HCT116 (cell line): ENCODE measurements around the gene EFNB2. TPM values are rescaled to one million over a fixed set of nuclear protein-coding genes. Genes with fewer than 3 reads are reported as not detected.

ENCODE experiments used
- ATAC-seq: fragments of 200-7000 bp; cut with Tn5 transposase; 2 replicates; pipeline ENCODE4 v1.9.1; 2020; ENCODE audit warnings: mild to moderate bottlenecking, moderate library complexity
- BruUV-seq: library from RNA; stranded (reverse); fragments of 400-500 nt; replicated peaks from 2 replicates; lab custom pipeline; 2021; lab: Mats Ljungman, UMichigan
- CTCF ChIA-PET: fragments of 300-600 bp; sonication (Branson Sonifier 250); formaldehyde crosslinking; loops from one replicate; lab custom pipeline; 2021; ENCODE audit warnings: antibody characterized with exemption; lab: Charles Lee
- POLR2A ChIA-PET: fragments of 300-600, 350-600 bp; sonication (Branson Sonifier 250); formaldehyde crosslinking; loops from one replicate; lab custom pipeline; 2021; ENCODE audit warnings: antibody characterized with exemption; lab: Charles Lee
- RAD21 ChIA-PET, 2 experiments: fragments of 300-600 bp; sonication (Branson Sonifier 250); formaldehyde crosslinking; loops; one replicate each; lab custom pipeline; 2023; ENCODE audit warnings: low total read pairs in 2 of 2; ENCODE audit not compliant: uncharacterized antibody in 2 of 2, unreplicated experiment in 2 of 2, low non-redundant PET in 1 of 2; lab: Charles Lee
- DNase-seq: peaks from one replicate; pipeline ENCODE4 v3.0.0-alpha.2; 2010; ENCODE audit warnings: low read depth, low spot score
- H2AFZ ChIP-seq: fragments of 200-600 bp; shearing (Covaris generic), sonication (generic); 2 replicates; pipeline ENCODE4 v1.6.1; 2017; ENCODE audit warnings: low read depth, mixed run types, mixed read lengths, antibody characterized with exemption, low read length; ENCODE audit not compliant: poor library complexity, severe bottlenecking
- H3K27ac ChIP-seq: 2 replicates; pipeline ENCODE4 v1.5.1; 2012; ENCODE audit warnings: low read depth, low read length
- H3K27me3 ChIP-seq: fragments of 200-600 bp; sonication (generic); 2 replicates; pipeline ENCODE4 v1.6.1; 2016; ENCODE audit warnings: mixed run types, low read length, mixed read lengths; ENCODE audit not compliant: insufficient read depth
- H3K36me3 ChIP-seq, 2 experiments: fragments of 200-500 bp in 1 of 2; fragments of 200-600 bp in 1 of 2; sonication (Bioruptor generic) in 1 of 2; sonication (generic) in 1 of 2; 2 replicates each; pipeline versions ENCODE4 v1.5.1 to v1.6.1; 2014 to 2016; ENCODE audit warnings: low read length in 2 of 2, inconsistent platforms in 1 of 2, mixed read lengths in 1 of 2, mixed run types in 1 of 2; ENCODE audit not compliant: insufficient read depth in 2 of 2, control insufficient read depth in 1 of 2
- H3K4me1 ChIP-seq, 2 experiments: fragments of 200-600 bp in 1 of 2; sonication (generic) in 1 of 2; 2 replicates each; pipeline versions ENCODE4 v1.5.1 to v1.6.1; 2012 to 2017; ENCODE audit warnings: low read length in 2 of 2, inconsistent platforms in 1 of 2, mild to moderate bottlenecking in 1 of 2, mixed read lengths in 1 of 2, mixed run types in 1 of 2, moderate library complexity in 1 of 2; ENCODE audit not compliant: insufficient read depth in 2 of 2, control insufficient read depth in 1 of 2
- H3K4me2 ChIP-seq: fragments of 200-600 bp; sonication (generic); 2 replicates; pipeline ENCODE4 v1.6.1; 2017; ENCODE audit warnings: mixed run types, low read length, mixed read lengths
- H3K4me3 ChIP-seq, 2 experiments: fragments of 200-600 bp in 1 of 2; sonication (generic) in 1 of 2; replicated peaks in 1 of 2; 2 replicates each; pipeline ENCODE4 v1.5.1; 2011 to 2016; ENCODE audit warnings: low read length in 2 of 2, control low read depth in 1 of 2, low read depth in 1 of 2, mild to moderate bottlenecking in 1 of 2, mixed read lengths in 1 of 2, mixed run types in 1 of 2
- H3K79me2 ChIP-seq: fragments of 200-600 bp; sonication (generic); 2 replicates; pipeline ENCODE4 v1.6.1; 2017; ENCODE audit warnings: mild to moderate bottlenecking, mixed run types, low read length, moderate library complexity, mixed read lengths; ENCODE audit not compliant: insufficient read depth
- H3K9ac ChIP-seq: fragments of 200-600 bp; sonication (generic); 2 replicates; pipeline ENCODE4 v1.6.1; 2016; ENCODE audit warnings: low read length, mixed read lengths
- H3K9me2 ChIP-seq: fragments of 200-600 bp; sonication (generic), shearing (Covaris generic); 2 replicates; pipeline ENCODE4 v1.6.1; 2017; ENCODE audit warnings: mixed run types, mild to moderate bottlenecking, moderate library complexity; ENCODE audit not compliant: insufficient read depth
- H3K9me3 ChIP-seq, 2 experiments: fragments of 200-500 bp in 1 of 2; fragments of 200-600 bp in 1 of 2; sonication (Bioruptor generic) in 1 of 2; sonication (generic) in 1 of 2; 2 replicates each; pipeline ENCODE4 v1.6.1; 2014 to 2017; ENCODE audit warnings: low read length in 2 of 2, mixed read lengths in 2 of 2, inconsistent platforms in 1 of 2, low read depth in 1 of 2, mild to moderate bottlenecking in 1 of 2, mixed run types in 1 of 2, moderate library complexity in 1 of 2; ENCODE audit not compliant: control insufficient read depth in 1 of 2, insufficient read depth in 1 of 2
- H4K20me1 ChIP-seq: fragments of 200-600 bp; sonication (generic), shearing (Covaris generic); 2 replicates; pipeline ENCODE4 v1.6.1; 2017; ENCODE audit warnings: mixed run types, mild to moderate bottlenecking, moderate library complexity; ENCODE audit not compliant: insufficient read depth
- CBX3 ChIP-seq: IDR thresholded peaks from 2 replicates; pipeline ENCODE4 v1.6.1; 2012; ENCODE audit warnings: low read depth
- CEBPB ChIP-seq: IDR thresholded peaks from 2 replicates; pipeline ENCODE4 v1.6.1; 2012; ENCODE audit warnings: low read depth
- EGR1 ChIP-seq: IDR thresholded peaks from 2 replicates; pipeline ENCODE4 v1.6.1; 2012; ENCODE audit warnings: low read depth
- EZH2phosphoT487 ChIP-seq: fragments of 200-600 bp; IDR thresholded peaks from 2 replicates; pipeline ENCODE4 v1.6.1; 2018; ENCODE audit warnings: antibody characterized with exemption, borderline replicate concordance
- FOSL1 ChIP-seq: IDR thresholded peaks from 2 replicates; pipeline ENCODE4 v1.6.1; 2012; ENCODE audit warnings: low read depth
- MAX ChIP-seq: IDR thresholded peaks from 2 replicates; pipeline ENCODE4 v1.6.1; 2012
- POLR2AphosphoS5 ChIP-seq: IDR thresholded peaks from 2 replicates; pipeline ENCODE4 v1.6.1; 2011; ENCODE audit warnings: mild to moderate bottlenecking, low read depth, low read length, moderate library complexity
- REST ChIP-seq: IDR thresholded peaks from 2 replicates; pipeline ENCODE4 v1.6.1; 2012; ENCODE audit warnings: low read depth
- SIN3A ChIP-seq: IDR thresholded peaks from 2 replicates; pipeline ENCODE4 v1.6.1; 2012; ENCODE audit warnings: low read depth
- SP1 ChIP-seq: IDR thresholded peaks from 2 replicates; pipeline ENCODE4 v1.6.1; 2012; ENCODE audit warnings: low read depth
- YY1 ChIP-seq: IDR thresholded peaks from 2 replicates; pipeline ENCODE4 v1.6.1; 2011; ENCODE audit warnings: low read length, low read depth, moderate library complexity, mild to moderate bottlenecking; ENCODE audit not compliant: insufficient replicate concordance; ENCODE audit errors: extremely low read depth
- ZBTB33 ChIP-seq: IDR thresholded peaks from 2 replicates; pipeline ENCODE4 v1.6.1; 2011; ENCODE audit warnings: mild to moderate bottlenecking, low read length, moderate library complexity; ENCODE audit not compliant: insufficient replicate concordance; ENCODE audit errors: extremely low read depth
- ZFX ChIP-seq: fragments of 450-650 bp; IDR thresholded peaks from 2 replicates; pipeline ENCODE4 v1.6.1; 2017
- ZNF274 ChIP-seq: fragments of 200-500 bp; sonication (Bioruptor generic); IDR thresholded peaks from 2 replicates; pipeline ENCODE4 v1.6.1; 2014; ENCODE audit warnings: mild to moderate bottlenecking, low read depth, low read length, inconsistent platforms
- intact Hi-C: fragments of 100-400 bp; cut with micrococcal nuclease; formaldehyde crosslinking; loops from 2 replicates; pipeline ENCODE4 v1.10.0; 2022
- total RNA-seq: library from RNA; stranded (reverse); gene quantifications from one replicate; pipeline ENCODE4 v1.2.1, GENCODE V29; 2021; ENCODE audit not compliant: unreplicated experiment

The EFNB2 gene
- total RNA-seq, 1 experiment from 2014 or later = 30.9 TPM

GRCh38 chr13:106453101-106453500 is 82.4 kb downstream of the EFNB2 start:
- POLR2A ChIA-PET = no interaction called here
- no peak for ATAC-seq
- CTCF ChIA-PET = no interaction called here
- RAD21 ChIA-PET = no interaction called here
- H2AFZ ChIP-seq = no peak overlapping the region
- no peaks in the 10 kb centered on the region for H3K9me2 ChIP-seq
- H3K9me3 ChIP-seq = no peaks in the 10 kb centered on the region
- H3K27ac ChIP-seq = no peak overlapping the region
- no peak for DNase-seq
- H3K4me1 ChIP-seq = no peaks in the 10 kb centered on the region
- no TSS peak for BruUV-seq
- no peaks in the 10 kb centered on the region for H3K79me2 ChIP-seq
- intact Hi-C loops = no loop called here
- no peaks in the 10 kb centered on the region for H4K20me1 ChIP-seq
- no peak overlapping the region for H3K4me3 ChIP-seq
- H3K36me3 ChIP-seq = no peaks in the 10 kb centered on the region
- no peak overlapping the region for H3K4me2 ChIP-seq
- TF ChIP-seq MAX (no peak), SIN3A (no peak), CBX3 (no peak), CEBPB (no peak), FOSL1 (no peak)
- no peaks in the 10 kb centered on the region for H3K27me3 ChIP-seq
- no peak overlapping the region for H3K9ac ChIP-seq

- Histone ChIP-seq H3K27ac (no peak overlapping the region), H3K9me2 (no peaks in the 10 kb centered on the region), H3K79me2 (no peaks in the 10 kb centered on the region), H3K9me3 (no peaks in the 10 kb centered on the region), H3K9ac (no peak overlapping the region)
- CTCF ChIA-PET = no interaction called here
- intact Hi-C loops = no loop called here
- no peak for DNase-seq
- RAD21 ChIA-PET = no interaction called here
- TF ChIP-seq REST (no peak), EGR1 (no peak), EZH2phosphoT487 (no peak), ZFX (no peak), YY1 (no peak), SP1 (no peak), ZBTB33 (no peak), CEBPB (no peak), POLR2AphosphoS5 (no peak), ZNF274 (no peak)
- TF ChIP-seq, all 23 proteins: peak for 0
- no peaks in the 10 kb centered on the region for H4K20me1 ChIP-seq
- no peaks in the 10 kb centered on the region for H3K36me3 ChIP-seq
- POLR2A ChIA-PET = no interaction called here
- no peaks in the 10 kb centered on the region for H3K27me3 ChIP-seq
- H3K4me2 ChIP-seq = no peak overlapping the region
- H3K4me1 ChIP-seq = no peaks in the 10 kb centered on the region
- ATAC-seq = no peak
- H2AFZ ChIP-seq = no peak overlapping the region
- no peak overlapping the region for H3K4me3 ChIP-seq
- no TSS peak for BruUV-seq
Measured at GRCh38 chr13:106450991-106451390, 84.5 kb downstream of the EFNB2 start.
